C4-2B (cell line): Measurements from ENCODE around the gene KCNK5.

ENCODE experiments used
- H3K27ac ChIP-seq: fragments of 450-650 bp; 2 replicates; pipeline ENCODE4 v1.5.1; 2017
- CTCF ChIP-seq: fragments of 450-650 bp; conservative IDR thresholded peaks from 2 replicates; pipeline ENCODE4 v1.5.1; 2017; ENCODE audit warnings: mild to moderate bottlenecking
- ZFX ChIP-seq: fragments of 450-650 bp; IDR thresholded peaks from 2 replicates; pipeline ENCODE4 v1.6.1; 2017

The KCNK5 gene

GRCh38 chr6:39202166-39202565, 27.1 kb downstream of the KCNK5 start:
- no peak overlapping the region for H3K27ac ChIP-seq
- no peak for TF ChIP-seq CTCF
- TF ChIP-seq ZFX = no peak

GRCh38 chr6:39200498-39201020, 28.7 kb downstream of the KCNK5 start:
- TF ChIP-seq CTCF (no peak), ZFX (no peak)
- peak overlapping the region; percentile 26 for H3K27ac ChIP-seq

GRCh38 chr6:39199976-39200375, 29.3 kb downstream of the KCNK5 start:
- TF ChIP-seq ZFX (no peak), CTCF (no peak)
- H3K27ac ChIP-seq = peak overlapping the region; percentile 26

GRCh38 chr6:39199231-39199940, 29.9 kb downstream of the KCNK5 start:
- no peak overlapping the region; the same call in 1 of the 2 replicates for H3K27ac ChIP-seq
- TF ChIP-seq ZFX (no peak), CTCF (no peak)

DNA sequence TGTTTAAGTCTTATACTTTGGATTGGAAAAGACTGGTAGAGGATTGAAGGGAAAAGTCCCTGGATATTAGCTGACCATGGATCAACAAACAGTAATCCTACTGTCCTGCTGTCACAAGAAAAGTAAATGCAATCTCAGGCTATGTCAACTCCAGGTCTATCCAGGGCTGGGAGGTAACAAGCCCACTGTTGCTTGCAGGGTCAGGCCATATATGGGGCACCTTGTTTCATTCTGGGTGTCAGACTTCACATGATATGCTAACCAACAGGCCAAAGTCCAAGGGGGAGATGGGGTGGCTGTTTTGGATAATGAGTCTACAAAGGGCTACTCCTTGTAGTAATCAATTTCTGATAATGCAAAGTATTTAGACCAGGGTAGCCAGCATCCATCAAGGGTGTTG, 30.7 kb downstream of the KCNK5 start:
- no peak for TF ChIP-seq CTCF
- no peak overlapping the region for H3K27ac ChIP-seq

DNA sequence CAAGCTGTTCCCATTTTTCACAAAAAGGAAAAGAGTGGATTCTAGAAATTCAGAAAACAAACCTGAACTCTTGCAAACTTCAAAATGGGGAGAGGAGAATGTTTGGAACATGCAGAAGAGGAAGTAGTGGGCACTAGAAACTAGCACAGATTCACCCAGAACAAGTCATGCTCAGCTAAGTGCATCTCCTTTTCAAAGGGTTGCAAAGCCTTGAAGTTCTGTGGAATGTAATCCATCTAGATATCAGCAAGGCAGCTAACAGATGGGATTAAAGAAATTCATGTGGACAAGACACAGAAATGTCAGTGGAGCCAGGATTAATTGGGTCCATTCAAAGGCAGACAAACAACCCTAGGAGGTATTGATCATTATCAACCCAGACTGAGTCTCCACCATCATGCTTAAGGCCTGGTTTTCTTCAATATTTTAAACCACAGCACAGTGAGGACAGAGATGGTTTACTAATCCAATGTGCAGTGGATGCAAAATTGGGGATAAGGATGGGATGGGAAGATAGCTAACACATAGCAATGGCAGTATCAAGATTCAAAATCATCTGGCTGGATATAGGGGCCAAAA, 31.3 kb downstream of the KCNK5 start:
- H3K27ac ChIP-seq = no peak overlapping the region
- TF ChIP-seq ZFX (no peak), CTCF (no peak)

DNA sequence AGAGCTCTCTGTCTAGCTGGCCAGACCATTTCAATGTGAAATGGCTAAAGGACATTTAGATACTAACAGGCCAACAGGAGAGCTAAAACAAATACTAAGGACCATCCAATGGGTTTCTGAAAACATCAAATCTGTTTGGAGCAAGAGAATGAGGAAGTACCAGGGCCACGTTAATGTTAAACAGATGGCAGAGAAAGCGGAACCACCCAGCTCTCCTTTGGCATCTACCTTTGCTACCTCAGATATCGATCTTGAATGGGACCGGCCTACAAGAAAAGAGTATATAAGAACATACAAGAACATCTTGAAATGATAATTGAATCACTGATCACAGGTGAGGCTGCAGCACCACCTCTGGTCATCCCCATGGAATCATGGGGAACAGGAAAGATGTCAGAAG, 31.8 kb downstream of the KCNK5 start:
- TF ChIP-seq ZFX (no peak), CTCF (no peak)
- no peak overlapping the region for H3K27ac ChIP-seq
